ENCODE data around the gene CCDC107. TPM values are rescaled to one million over a fixed set of nuclear protein-coding genes. Genes with fewer than 3 reads are reported as not detected.

The CCDC107 gene
- total and polyA plus RNA-seq, 2 of the 13 experiments (the other 11 are each of a cell fraction or from before 2014, with no cell fraction given), result 7.1 to 15.2 TPM

DNA sequence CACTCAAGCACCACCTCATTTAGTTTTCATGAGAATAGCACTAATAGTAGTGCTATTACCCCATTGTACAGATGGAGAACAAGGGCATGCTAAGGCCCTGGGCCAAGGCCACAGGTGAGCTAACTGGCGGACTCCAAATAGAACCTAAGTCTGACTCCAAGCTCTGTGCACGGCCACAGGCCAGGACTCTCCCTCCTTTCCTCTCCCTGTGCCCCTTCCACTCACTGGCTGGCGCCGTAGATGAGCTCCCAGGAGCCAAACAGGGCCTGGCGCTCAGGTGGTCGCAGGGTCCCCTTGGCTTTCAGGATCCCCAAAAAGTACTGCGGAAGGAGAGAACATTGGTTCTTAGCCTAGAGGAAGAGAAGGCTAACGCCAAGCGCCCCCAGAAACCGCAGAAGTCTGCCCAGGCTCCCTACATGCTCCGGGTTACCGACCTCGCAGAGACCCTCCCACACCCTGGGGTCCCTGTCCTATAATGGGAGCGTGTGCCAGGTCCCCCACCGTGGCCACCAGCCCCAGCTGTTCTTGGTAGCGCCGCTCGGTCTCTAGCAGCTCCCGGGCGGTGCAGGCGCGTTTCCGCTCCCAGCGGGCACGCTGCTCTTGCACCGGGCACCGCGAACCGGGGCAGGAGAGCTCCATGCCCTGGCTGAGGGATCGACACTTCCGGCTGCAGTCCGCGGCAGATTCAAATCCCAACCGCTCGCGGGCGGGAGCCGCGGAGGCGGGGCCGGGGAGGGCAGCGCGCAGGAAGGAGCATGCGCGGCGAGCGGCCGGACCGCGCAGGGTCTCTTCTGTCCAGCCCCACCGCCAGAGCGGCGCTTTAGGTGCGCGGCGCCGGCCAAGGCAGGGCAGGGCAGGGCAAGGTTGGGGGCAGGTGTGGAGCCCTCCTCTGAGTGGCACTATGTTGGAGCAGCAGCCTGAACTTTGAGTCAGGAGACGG is 6.7 kb downstream of the CCDC107 start, which contains the start of gene ARHGEF39 (continued):
- TF ChIP-seq ZNF180 (CRISPR knock-in tag; IDR thresholded peaks at IDR 0.05; ENCODE audit: borderline replicate concordance, low read depth), result no peak
- TF ChIP-seq ZNF572 (CRISPR knock-in tag; IDR thresholded peaks at IDR 0.05), result no peak
- no peak for TF ChIP-seq ZNF256 (CRISPR knock-in tag; conservative IDR thresholded peaks at IDR 0.05)
- TF ChIP-seq DPF2 (CRISPR knock-in tag; IDR thresholded peaks at IDR 0.05; ENCODE audit: borderline replicate concordance, low read depth), result no peak
- TF ChIP-seq ZNF335 (CRISPR knock-in tag; IDR thresholded peaks at IDR 0.05), result no peak
- TF ChIP-seq MXI1 (IDR thresholded peaks at IDR 0.05; ENCODE audit: borderline replicate concordance, low read depth, low read length), result peak; percentile 97; the same call in 2 of the 3 replicates
- 0 out of 2 replicates have a peak, but pooled peaks have one; percentile 59 for TF ChIP-seq ZNF343 (CRISPR knock-in tag; IDR thresholded peaks at IDR 0.05)
- TF ChIP-seq ZFX (CRISPR knock-in tag; IDR thresholded peaks at IDR 0.05; ENCODE audit: low read depth), result peak; percentile 63
- TF ChIP-seq MXD4 (CRISPR knock-in tag; IDR thresholded peaks at IDR 0.05), result peak; percentile 92
- TF ChIP-seq FOXP4 (CRISPR knock-in tag; IDR thresholded peaks at IDR 0.05), result 0 out of 2 replicates have a peak, but pooled peaks have one; percentile 23
- TF ChIP-seq RCOR2 (CRISPR knock-in tag; IDR thresholded peaks at IDR 0.05), result peak; percentile 47; the same call in 1 of the 2 replicates
- no peak for TF ChIP-seq ZNF83 (CRISPR knock-in tag; IDR thresholded peaks at IDR 0.05; ENCODE audit: borderline replicate concordance)
- TF ChIP-seq FOXO4 (CRISPR knock-in tag; conservative IDR thresholded peaks at IDR 0.05), result no peak
- peak; percentile 49; the same call in 1 of the 2 replicates for TF ChIP-seq HES4 (CRISPR knock-in tag; IDR thresholded peaks at IDR 0.05; ENCODE audit: borderline replicate concordance)
- no peak for TF ChIP-seq ZNF362 (CRISPR knock-in tag; IDR thresholded peaks at IDR 0.05; ENCODE audit: borderline replicate concordance)
- no peak for TF ChIP-seq ATRX (CRISPR knock-in tag; IDR thresholded peaks at IDR 0.05; ENCODE audit: borderline replicate concordance)
- TF ChIP-seq ZBTB33 (CRISPR knock-in tag; IDR thresholded peaks at IDR 0.05), result peak; percentile 52; the same call in 1 of the 2 replicates
- TF ChIP-seq, protein P1, sequence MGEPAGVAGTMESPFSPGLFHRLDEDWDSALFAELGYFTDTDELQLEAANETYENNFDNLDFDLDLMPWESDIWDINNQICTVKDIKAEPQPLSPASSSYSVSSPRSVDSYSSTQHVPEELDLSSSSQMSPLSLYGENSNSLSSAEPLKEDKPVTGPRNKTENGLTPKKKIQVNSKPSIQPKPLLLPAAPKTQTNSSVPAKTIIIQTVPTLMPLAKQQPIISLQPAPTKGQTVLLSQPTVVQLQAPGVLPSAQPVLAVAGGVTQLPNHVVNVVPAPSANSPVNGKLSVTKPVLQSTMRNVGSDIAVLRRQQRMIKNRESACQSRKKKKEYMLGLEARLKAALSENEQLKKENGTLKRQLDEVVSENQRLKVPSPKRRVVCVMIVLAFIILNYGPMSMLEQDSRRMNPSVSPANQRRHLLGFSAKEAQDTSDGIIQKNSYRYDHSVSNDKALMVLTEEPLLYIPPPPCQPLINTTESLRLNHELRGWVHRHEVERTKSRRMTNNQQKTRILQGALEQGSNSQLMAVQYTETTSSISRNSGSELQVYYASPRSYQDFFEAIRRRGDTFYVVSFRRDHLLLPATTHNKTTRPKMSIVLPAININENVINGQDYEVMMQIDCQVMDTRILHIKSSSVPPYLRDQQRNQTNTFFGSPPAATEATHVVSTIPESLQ (CRISPR knock-in tag; conservative IDR thresholded peaks at IDR 0.05), result no peak
